GM18502 (cell line): ENCODE data around the gene PAGR1.
"Not testable (repeated sequence)": the region's sequence is repeated elsewhere in the genome, so short reads cannot be mapped to it uniquely, and the experiment has no call there.

Experiments
- ATAC-seq: cut with Tn5 transposase; IDR thresholded peaks from one replicate; pipeline ENCODE4 v1.9.1; 2021; ENCODE audit warnings: mild to moderate bottlenecking; ENCODE audit not compliant: unreplicated experiment, poor library complexity

Gene PAGR1

DNA sequence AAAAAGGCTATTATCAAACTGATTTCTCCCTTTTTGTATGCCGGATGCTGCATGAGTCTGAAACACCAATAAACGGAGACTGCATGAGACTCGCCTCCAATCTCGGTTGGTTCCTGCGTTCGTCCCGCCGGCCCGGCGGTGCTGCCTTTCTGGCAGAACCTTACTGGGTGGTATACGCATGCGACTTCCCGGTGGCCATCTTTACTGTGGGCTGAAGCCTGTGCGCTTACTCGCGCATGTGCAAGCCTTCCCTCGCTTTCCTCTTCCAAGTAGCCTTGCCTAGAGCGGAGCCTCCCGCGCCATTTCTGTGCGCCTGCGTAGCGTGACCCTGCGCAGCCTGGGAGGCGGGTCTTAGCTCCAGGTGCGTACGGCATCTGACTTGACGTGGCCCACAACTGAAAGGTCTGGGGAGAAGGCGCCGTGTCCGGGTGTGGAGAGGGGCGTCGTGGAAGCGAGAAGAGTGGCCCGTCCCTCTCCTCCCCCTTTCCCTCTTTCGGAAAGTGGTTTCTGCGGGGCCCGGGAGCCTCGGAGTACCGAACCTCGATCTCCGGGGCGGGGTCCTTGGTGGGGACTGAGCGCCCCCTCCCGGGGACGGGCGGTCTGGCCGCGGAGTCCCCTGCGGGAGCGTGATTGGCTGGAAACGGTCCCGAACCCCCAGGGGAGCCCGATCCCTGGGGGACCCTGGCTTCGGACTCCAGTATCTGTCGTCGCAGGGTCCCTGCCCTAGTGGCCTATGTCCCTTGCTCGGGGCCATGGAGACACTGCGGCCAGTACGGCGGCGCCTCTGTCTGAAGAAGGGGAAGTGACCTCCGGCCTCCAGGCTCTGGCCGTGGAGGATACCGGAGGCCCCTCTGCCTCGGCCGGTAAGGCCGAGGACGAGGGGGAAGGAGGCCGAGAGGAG lies at the start of gene PAGR1:
Gene PAGR1, plus strand, starts transcription at position 360 of the 901 bp plus-strand sequence. Its CDS starts 374 bp downstream, at position 734.
- ATAC-seq: peak; percentile 58

- no peak for ATAC-seq
Observed at GRCh38 chr16:29766571-29766970, 49.4 kb upstream of the PAGR1 start.

DNA sequence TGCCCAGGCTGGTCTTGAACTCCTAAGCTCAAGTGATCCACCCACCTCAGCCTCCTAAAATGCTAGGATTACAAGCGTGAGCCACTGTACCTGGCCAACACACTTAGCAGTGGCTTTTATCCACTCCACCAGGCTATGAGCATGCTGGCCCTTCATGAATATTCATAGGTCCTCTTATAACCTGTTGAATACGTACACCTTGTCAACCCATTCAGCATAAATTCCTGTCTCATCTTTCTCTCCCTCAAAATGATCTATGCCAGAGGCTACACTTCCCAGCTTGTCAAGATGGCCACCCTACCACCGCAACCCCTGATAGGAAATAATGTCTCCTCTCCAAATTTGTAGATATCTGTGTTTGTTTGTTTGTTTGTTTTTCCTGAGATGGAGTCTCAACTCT lies 48.9 kb upstream of the PAGR1 start:
- ATAC-seq: no peak

DNA sequence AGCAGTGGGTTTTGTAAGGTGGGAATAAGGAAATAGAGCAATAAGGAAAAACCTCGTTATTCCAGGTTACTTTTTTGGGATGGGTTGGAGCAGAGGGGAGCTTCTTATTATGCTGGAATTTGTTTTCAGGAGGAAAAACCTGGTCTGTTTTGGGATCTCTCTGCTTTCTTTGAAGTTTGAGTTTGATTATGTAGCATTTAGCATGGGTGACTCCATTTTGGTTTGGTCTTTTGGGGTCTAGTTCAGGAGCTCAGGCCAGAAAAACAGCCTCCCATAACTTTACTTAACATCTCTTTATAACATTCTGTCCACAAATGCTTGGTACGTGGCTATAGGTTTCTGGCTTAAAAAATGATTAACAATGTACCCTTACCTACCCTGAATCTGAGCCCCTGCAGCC lies 46.4 kb upstream of the PAGR1 start:
- no peak for ATAC-seq

- ATAC-seq: no peak
Observed at GRCh38 chr16:29770250-29770929, 45.6 kb upstream of the PAGR1 start.

- not testable (repeated sequence) for ATAC-seq
Observed at GRCh38 chr16:29772330-29772729, 43.6 kb upstream of the PAGR1 start.

- no peak for ATAC-seq
Observed at GRCh38 chr16:29774730-29775129, 41.2 kb upstream of the PAGR1 start.

- ATAC-seq: no peak
Observed at GRCh38 chr16:29775742-29776408, 40.1 kb upstream of the PAGR1 start.

DNA sequence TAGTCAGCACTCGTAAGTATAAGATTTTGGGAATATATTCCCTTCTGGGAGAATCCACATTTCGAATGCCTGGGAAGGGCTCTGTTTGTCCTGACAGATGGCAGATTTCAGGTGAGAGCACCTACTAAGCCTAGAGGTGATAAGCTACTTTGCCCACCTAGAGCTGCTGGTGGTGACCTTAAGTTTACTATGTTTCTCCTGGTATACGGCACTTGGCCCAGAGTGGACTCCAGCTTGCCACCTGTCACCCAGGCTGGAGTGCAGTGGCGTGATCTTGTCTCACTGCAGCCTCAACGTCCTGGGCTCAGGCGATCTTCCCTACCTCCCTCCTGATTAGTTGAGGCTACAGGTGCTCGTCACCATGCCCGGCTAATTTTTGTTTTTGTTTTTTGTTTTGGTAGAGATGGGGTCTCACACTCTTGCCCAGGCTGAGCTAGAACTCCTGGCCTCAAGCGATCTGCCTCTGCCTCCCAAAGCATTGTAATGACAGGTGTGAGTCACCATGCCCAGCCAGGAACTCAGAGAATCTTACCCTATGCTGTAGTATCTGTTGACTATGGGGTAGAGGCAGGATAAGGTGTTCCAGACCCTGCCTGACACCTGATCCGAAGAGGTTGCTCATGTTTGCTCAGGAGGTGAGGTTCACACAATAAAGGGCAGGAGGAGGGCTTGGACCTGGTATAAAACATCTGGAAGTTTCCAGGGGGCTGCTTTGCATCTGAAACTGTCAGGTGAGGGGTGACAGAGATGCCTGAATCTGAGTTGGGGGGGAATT lies 38.2 kb upstream of the PAGR1 start, which contains the start of gene ZG16:
Gene ZG16, plus strand, starts transcription at position 681 of the 775 bp plus-strand sequence. CDS start 1,011 bp downstream, outside the sequence.
- ATAC-seq: no peak

GRCh38 chr16:29779474-29779873 lies 36.5 kb upstream of the PAGR1 start:
- ATAC-seq: no peak

GRCh38 chr16:29783094-29783953 lies 32.6 kb upstream of the PAGR1 start:
- ATAC-seq: not testable (repeated sequence)

DNA sequence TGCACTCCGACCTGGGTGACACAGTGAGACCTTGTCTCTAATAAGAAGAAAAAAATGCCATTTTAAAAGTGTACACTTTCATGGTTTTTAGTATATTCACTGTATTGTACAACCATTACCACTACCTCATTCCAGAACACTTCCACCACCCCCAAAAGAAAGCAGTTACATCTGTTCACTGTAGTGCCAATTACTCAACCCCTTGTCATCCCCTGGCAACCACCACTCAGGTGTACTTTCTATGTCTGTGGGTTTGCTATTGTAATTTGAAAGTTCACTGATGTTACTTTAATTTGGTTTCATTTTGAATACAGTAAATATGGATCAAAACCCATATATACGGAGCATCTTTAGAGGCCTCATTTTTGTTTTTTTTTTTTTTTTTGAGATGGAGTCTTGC lies 31.8 kb upstream of the PAGR1 start:
- ATAC-seq: no peak

GRCh38 chr16:29784901-29785500 lies 31.0 kb upstream of the PAGR1 start:
- peak; percentile 48 for ATAC-seq

- not testable (repeated sequence) for ATAC-seq
Observed at GRCh38 chr16:29787155-29787554, 28.8 kb upstream of the PAGR1 start.

DNA sequence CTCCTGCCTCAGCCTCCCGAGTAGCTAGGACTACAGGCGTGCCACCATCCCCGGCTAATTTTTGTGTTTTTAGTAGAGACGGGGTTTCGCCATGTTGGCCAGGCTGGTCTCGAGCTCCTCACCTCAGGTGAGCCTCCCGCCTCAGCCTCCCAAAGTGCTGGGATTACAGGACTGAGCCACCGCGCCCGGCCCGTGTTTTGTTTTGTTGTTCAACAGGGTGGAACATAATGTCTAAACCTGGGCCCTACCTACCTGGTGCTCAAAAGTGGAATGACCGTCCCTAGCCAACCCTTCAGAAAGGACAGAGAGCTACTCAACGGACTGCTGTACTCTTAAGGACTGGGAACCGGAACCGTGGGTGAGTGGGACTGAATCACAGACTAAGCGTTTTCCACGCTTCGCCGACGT lies 26.2 kb upstream of the PAGR1 start:
- no peak for ATAC-seq

GRCh38 chr16:29790183-29790948 lies 25.6 kb upstream of the PAGR1 start, which contains the start of gene KIF22:
TSS of gene KIF22 (plus strand) at chr16:29790751. CDS start at chr16:29790760, 9 bp downstream.
- ATAC-seq: peak; percentile 93

GRCh38 chr16:29790949-29791844 lies 24.8 kb upstream of the PAGR1 start:
- ATAC-seq: peak; percentile 9
